IPS-18a (cell line): ENCODE results near the gene LFNG.

Source experiments
- H3K27ac ChIP-seq: one replicate; pipeline ENCODE4 v1.5.1; 2013; ENCODE audit warnings: low read length
- H3K27me3 ChIP-seq: one replicate; pipeline ENCODE4 v1.6.1; 2013; ENCODE audit warnings: mild to moderate bottlenecking, low read length; ENCODE audit not compliant: control insufficient read depth, insufficient read depth
- H3K36me3 ChIP-seq: one replicate; pipeline ENCODE4 v1.6.1; 2013; ENCODE audit warnings: low read depth, low read length; ENCODE audit not compliant: control insufficient read depth
- H3K4me1 ChIP-seq: one replicate; pipeline ENCODE4 v1.6.1; 2013; ENCODE audit warnings: low read depth, low read length; ENCODE audit not compliant: control insufficient read depth
- H3K4me3 ChIP-seq: one replicate; pipeline ENCODE4 v1.5.1; 2013; ENCODE audit warnings: low read length
- H3K9ac ChIP-seq: one replicate; pipeline ENCODE4 v1.6.1; 2013; ENCODE audit warnings: mild to moderate bottlenecking, low read length, moderate library complexity
- H3K9me3 ChIP-seq: one replicate; pipeline ENCODE4 v1.6.1; 2013; ENCODE audit warnings: low read depth, low read length; ENCODE audit not compliant: control insufficient read depth

Gene LFNG

GRCh38 chr7:2507208-2507916 lies 12.2 kb upstream of the LFNG start:
- Histone ChIP-seq H3K4me1 (peaks cover 9% of the 10 kb centered on the region), H3K36me3 (no peaks in the 10 kb centered on the region), H3K9me3 (no peaks in the 10 kb centered on the region), H3K4me3 (no peak overlapping the region), H3K27ac (no peak overlapping the region), H3K9ac (no peak overlapping the region), H3K27me3 (no peaks in the 10 kb centered on the region)

GRCh38 chr7:2507917-2508306 lies 11.7 kb upstream of the LFNG start:
- Histone ChIP-seq H3K9me3 (no peaks in the 10 kb centered on the region), H3K9ac (no peak overlapping the region), H3K4me1 (peaks cover 9% of the 10 kb centered on the region), H3K27ac (no peak overlapping the region), H3K4me3 (no peak overlapping the region), H3K27me3 (no peaks in the 10 kb centered on the region), H3K36me3 (no peaks in the 10 kb centered on the region)

GRCh38 chr7:2508327-2509215 lies 11.0 kb upstream of the LFNG start:
- no peak overlapping the region for H3K9ac ChIP-seq
- H3K4me3 ChIP-seq = no peak overlapping the region
- H3K9me3 ChIP-seq = no peaks in the 10 kb centered on the region
- no peaks in the 10 kb centered on the region for H3K36me3 ChIP-seq
- H3K27ac ChIP-seq = no peak overlapping the region
- no peaks in the 10 kb centered on the region for H3K27me3 ChIP-seq
- H3K4me1 ChIP-seq = peaks cover 9% of the 10 kb centered on the region

- H3K4me1 ChIP-seq = peaks cover 9% of the 10 kb centered on the region
- H3K27ac ChIP-seq = no peak overlapping the region
- no peaks in the 10 kb centered on the region for H3K36me3 ChIP-seq
- no peak overlapping the region for H3K4me3 ChIP-seq
- H3K27me3 ChIP-seq = no peaks in the 10 kb centered on the region
- no peaks in the 10 kb centered on the region for H3K9me3 ChIP-seq
- no peak overlapping the region for H3K9ac ChIP-seq
Observed at GRCh38 chr7:2509298-2509906, 10.2 kb upstream of the LFNG start.

- H3K27me3 ChIP-seq = no peaks in the 10 kb centered on the region
- no peak overlapping the region for H3K9ac ChIP-seq
- H3K36me3 ChIP-seq = no peaks in the 10 kb centered on the region
- H3K9me3 ChIP-seq = no peaks in the 10 kb centered on the region
- no peak overlapping the region for H3K27ac ChIP-seq
- no peak overlapping the region for H3K4me3 ChIP-seq
- H3K4me1 ChIP-seq = peaks cover 9% of the 10 kb centered on the region
Observed at GRCh38 chr7:2510130-2510776, 9.3 kb upstream of the LFNG start.

GRCh38 chr7:2510909-2511768 lies 8.4 kb upstream of the LFNG start:
- H3K4me3 ChIP-seq = no peak overlapping the region
- no peaks in the 10 kb centered on the region for H3K27me3 ChIP-seq
- H3K9ac ChIP-seq = no peak overlapping the region
- no peak overlapping the region for H3K27ac ChIP-seq
- H3K36me3 ChIP-seq = no peaks in the 10 kb centered on the region
- peaks cover 9% of the 10 kb centered on the region for H3K4me1 ChIP-seq
- H3K9me3 ChIP-seq = no peaks in the 10 kb centered on the region

GRCh38 chr7:2511769-2512168 lies 7.8 kb upstream of the LFNG start:
- Histone ChIP-seq H3K27ac (no peak overlapping the region), H3K36me3 (no peaks in the 10 kb centered on the region), H3K4me3 (no peak overlapping the region), H3K27me3 (no peaks in the 10 kb centered on the region), H3K9me3 (no peaks in the 10 kb centered on the region), H3K4me1 (peaks cover 9% of the 10 kb centered on the region), H3K9ac (no peak overlapping the region)

GRCh38 chr7:2512179-2512661 lies 7.4 kb upstream of the LFNG start:
- Histone ChIP-seq H3K9ac (no peak overlapping the region), H3K27ac (no peak overlapping the region)

GRCh38 chr7:2512713-2513112 lies 6.9 kb upstream of the LFNG start:
- H3K27ac ChIP-seq = no peak overlapping the region
- no peak overlapping the region for H3K4me3 ChIP-seq
- H3K27me3 ChIP-seq = peaks cover 6% of the 10 kb centered on the region
- H3K9ac ChIP-seq = no peak overlapping the region
- no peaks in the 10 kb centered on the region for H3K9me3 ChIP-seq
- no peaks in the 10 kb centered on the region for H3K36me3 ChIP-seq
- H3K4me1 ChIP-seq = peaks cover 18% of the 10 kb centered on the region

More at GRCh38 chr7:2512179-2512661, 7.4 kb upstream of the LFNG start:
- H3K27me3 ChIP-seq = peaks cover under 1% of the 10 kb centered on the region
- H3K4me3 ChIP-seq = no peak overlapping the region
- H3K9me3 ChIP-seq = no peaks in the 10 kb centered on the region
- peaks cover 13% of the 10 kb centered on the region for H3K4me1 ChIP-seq
- no peaks in the 10 kb centered on the region for H3K36me3 ChIP-seq

- no peaks in the 10 kb centered on the region for H3K36me3 ChIP-seq
- no peaks in the 10 kb centered on the region for H3K9me3 ChIP-seq
- peaks cover 24% of the 10 kb centered on the region for H3K4me1 ChIP-seq
- H3K27ac ChIP-seq = no peak overlapping the region
- H3K4me3 ChIP-seq = no peak overlapping the region
- peaks cover 15% of the 10 kb centered on the region for H3K27me3 ChIP-seq
- H3K9ac ChIP-seq = no peak overlapping the region
Observed at GRCh38 chr7:2513702-2514101, 5.9 kb upstream of the LFNG start.
